GM21381 (cell line): ENCODE results near the gene CD70.
"Not testable (repeated sequence)": the region's sequence is repeated elsewhere in the genome, so short reads cannot be mapped to it uniquely, and the experiment has no call there.

Experiments used
- ATAC-seq: cut with Tn5 transposase; IDR thresholded peaks from one replicate; pipeline ENCODE4 v1.9.1; 2021; ENCODE audit warnings: mild to moderate bottlenecking, moderate library complexity; ENCODE audit not compliant: unreplicated experiment

CD70 gene

DNA sequence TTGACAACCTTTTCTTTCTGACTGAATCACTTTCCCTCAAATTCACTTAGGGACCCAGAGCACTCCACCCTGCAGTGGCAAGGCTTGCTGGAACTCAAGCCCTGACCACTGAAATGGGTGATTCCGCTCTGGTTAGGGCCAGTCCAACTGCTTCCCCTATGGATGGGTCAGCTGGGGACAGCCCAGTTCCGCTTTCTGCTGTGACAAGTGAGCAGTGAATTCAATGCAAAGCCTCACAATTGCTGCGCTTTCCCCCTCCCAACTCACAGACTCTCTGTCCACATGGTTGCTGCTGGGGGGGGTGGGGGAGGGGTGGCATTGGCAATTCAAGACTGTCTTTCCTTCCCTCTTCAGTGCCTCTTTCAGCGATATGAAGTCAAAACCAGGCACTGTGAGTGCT, 18.7 kb downstream of the CD70 start:
- ATAC-seq, result no peak

DNA sequence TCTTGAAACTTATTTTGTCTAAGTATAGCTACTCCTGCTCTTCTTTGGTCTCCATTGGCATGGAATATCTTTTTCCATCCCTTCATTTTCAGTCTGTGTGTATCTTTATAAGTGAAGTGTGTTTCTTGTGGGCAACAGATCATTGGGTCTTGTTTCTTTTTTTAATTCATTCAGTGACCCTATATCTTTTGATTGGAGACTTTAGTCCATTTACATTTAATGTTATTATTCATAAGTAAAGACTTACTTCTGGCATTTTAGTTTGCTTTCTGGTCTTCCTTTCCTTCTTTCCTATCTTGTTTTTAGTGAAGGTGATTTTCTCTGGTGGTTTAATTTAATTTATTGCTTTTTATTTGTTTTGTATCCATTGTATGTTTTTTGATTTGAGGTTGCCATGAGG, 19.8 kb downstream of the CD70 start:
- ATAC-seq, result no peak

DNA sequence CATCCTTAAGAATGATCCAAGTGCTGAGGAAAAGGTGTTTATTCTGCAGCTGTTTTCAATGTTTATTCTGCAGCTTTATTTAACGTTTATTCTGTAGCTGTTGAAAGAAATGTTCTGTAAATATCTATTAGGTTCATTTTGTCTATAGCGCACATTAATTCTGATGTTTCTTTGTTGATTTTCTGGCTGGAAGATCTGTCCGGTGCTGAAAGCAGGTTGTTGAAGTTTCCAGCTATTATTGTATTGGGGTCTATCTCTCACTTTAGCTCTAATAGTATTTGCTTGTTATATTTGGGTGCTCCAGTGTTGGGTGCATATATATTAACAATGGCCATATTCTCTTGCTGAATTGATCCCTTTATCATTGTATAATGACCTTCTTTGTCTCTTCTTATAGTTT, 20.2 kb downstream of the CD70 start:
- no peak for ATAC-seq

DNA sequence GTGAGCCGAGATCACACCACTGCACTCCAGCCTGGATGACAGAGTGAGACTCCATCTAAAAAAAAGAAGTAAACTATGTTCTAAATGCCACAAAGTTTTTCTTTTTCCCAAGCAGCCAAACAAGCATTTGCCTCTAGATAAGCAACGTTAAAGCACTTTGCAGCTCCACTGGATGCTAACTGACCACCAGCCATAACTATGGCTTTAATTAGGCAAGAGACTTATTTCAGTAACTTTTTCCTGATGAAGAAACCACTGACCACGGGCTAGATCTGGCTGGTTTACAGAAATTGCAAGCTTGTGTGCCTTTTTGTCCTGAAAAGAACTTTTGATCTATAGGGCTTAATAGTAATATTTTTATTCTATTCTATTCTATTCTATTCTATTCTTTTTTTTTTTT, 22.1 kb downstream of the CD70 start:
- ATAC-seq, result no peak

DNA sequence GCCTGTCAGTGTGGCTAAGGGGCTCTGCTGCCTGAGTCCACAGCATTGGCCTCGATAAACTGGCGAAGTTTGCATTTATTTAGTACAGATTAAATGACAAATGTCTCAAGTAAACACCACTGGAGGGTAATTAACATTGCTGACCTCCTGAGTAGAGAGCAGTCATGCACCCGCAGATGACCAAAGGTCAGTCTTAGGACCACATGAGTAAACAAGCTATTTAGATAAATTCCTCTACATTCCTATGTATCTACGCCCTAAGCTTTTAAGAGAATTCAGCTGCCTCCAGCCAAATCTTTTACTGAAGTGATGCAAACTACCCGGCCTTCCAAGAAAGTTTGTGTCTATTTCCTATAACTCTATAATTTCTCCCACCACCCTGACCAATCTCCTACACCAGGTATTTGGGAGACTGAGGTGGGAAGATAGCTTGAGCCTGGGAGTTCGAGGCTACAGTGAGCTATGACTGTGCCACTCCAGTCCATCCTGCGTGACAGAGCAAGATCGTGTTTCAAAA, 22.9 kb downstream of the CD70 start:
- no peak for ATAC-seq

DNA sequence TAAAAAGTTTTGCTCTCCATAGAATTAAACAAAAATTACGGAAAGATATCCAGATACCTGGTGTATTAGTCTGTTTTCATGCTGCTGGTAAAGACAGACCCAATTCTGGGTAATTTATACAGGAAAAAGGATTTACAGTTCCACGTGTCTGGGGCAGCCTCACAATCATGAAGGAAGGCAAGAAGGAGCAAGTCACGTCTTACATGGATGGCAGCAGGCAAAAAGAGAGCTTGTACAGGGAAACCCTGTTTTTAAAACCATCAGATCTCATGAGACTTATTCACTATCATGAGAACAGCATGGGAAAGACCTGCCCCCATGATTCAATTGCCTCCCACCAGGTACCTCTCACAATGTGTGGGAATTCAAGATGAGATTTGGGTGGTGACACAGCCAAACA, 24.2 kb downstream of the CD70 start:
- ATAC-seq, result not testable (repeated sequence)

DNA sequence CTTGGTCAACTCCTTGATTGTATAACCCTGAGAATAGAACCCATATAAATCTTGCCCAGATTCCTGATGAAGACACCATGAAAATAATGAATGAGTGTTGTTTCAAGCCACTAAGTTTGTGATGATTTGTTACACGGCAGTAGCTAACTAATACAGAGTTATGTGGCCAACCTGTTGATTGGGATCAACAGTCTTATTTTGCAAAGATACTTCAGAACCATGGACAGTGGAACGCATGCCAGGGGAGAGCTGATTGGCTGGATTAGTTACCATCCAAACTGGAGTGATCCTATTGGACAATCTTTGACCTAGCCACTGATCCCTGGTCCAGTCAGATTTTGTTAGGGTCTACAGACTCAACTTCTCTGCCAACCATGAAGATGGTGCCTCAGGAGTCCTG, 26.6 kb downstream of the CD70 start:
- no peak for ATAC-seq

DNA sequence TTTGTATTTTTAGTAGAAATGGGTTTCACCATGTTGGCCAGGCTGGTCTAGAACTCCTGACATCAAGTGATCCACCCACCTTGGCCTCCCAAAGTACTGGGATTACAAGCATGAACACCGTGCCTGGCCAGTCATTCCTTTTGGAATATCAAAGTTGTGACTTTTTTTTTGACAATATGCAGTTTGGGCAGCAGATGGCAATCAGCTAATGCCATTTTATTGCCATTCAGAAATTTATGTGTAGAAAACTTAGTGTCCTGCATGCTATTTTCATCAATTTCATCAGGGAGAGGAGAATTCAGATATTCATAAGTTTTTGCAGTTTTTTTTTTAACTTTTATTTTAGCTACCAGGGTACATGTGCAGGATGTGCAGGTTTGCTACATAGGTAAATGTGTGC, 28.5 kb downstream of the CD70 start:
- ATAC-seq, result not testable (repeated sequence)

DNA sequence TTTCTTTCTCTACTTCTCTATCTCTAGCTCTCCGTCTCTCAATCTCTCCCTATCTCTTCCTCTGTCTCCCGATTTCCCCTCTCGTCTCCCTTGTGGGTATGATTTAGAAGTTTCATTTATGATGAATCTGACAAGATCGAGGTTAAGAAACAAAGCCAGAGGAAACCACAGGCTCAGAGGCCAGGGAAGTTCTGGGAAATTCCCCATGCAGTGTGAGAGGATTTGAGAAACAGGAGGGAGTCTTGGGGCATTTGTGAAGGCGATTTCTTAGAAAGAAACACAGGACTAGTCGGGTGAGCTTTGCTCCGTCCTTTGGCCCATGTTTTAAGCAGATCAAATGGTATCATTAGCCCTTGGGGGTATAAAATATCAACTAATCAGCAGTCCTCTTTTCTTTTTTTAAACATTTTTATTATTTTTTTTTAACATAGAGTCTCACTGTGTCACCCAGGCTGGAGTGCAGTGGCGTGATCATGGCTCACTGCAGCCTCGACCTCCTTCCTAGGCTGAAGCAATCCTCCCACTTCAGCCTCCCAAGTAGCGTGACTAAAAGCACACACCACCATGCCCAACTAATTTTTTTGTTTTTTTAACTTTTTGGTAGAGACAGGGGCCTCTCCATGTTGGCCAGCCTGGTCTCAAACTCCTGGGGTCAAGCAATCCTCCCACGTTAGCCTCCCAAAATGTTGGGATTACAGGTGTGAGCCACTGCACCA, 34.3 kb downstream of the CD70 start:
- ATAC-seq, result no peak

DNA sequence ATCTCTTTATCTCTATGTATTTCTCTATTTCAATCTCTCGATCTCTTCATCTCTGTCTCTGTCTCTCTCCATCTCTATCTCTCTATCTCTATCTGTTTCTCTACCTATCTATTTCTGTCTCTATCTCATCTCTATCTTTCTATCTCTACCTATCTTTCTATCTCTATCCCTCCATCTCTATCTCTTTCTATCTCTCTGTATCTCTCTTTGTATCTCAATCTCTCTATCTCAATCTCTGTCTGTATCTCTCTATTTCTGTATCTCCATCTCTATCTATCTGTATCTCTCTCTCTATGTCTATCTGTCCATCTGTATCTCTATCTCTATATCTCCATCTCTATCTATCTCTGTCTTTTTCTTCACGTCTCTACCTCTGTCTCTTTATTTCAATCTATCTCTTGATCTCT, 34.9 kb downstream of the CD70 start:
- ATAC-seq, result no peak

DNA sequence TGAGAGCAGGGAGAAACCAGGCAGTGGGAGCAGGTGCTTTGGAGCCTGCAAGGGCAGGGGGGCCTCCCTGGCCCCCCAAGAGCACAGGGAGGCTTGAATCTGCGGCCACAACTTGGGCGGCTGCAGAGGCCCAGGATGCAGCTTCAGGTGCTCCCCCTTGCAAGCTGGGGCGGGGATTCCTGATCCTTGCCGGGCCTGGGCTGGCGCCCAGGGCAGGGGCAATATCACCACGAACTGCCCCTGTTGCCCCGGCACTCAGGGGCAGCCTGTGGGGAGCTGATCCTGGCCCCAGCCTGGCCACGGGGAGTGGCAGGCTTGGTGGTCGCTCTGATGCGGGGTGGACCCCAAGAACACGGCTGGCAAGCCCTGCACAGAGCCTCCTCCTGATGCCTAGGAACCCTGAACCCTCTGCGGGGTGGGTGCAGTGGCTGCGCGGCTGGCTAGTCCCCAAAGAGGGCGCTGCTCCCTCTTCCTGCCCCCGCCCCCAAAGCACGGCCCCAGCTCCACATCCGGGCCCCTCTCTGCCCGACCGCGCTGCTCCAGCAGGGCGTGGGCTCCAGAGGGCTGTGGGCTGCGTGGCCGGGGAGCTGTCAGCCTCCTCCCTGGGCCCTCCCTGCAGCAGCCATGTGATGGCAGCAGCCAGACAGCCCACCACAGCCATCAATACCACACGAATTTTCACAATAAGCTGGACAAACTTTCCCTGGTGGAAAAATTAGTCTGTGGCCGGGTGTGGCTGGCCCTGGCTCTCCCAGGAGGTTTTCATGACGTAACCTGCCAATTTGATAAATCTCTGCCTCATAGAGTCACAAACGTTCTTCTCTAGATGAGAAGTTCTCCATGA, 39.1 kb downstream of the CD70 start:
- ATAC-seq, result no peak

DNA sequence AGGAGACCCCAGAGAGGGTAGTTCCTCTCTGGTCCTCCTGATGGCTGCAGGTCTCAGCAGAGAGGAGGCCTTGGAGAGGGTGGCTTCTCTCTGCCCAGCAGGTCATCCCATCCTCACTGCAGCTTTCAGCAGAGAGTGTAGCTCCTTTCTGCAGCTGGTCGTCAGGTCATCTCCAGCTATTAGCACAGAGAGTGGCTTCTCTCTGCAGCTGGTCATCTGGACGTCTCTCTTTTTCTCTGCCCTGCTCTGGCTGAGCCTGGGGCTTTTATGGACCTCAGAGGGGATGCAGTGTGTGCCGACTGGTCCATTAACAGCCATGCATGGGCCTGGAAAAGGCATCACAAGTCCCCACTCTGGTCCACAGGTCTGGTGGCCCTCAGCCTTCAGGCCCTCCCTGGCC, 39.9 kb downstream of the CD70 start:
- no peak for ATAC-seq

DNA sequence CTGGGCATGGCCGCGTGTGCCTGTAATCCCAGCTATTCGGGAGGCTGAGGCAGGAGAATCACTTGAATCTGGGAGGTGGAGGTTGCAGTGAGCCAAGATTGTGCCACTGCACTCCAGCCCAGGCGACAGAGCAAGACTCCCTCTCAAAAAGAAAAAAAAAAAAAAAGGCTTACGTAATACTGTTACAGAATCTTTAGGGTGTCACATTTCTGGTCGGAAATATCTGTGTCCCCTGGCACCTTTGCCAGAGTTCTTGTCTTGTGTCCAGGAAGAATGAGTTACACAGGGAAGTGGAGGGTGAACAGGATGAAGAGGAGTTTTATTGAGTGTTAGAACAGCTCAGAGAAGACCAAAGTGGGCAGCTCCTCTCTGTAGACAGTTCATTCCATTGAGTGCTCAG, 40.3 kb downstream of the CD70 start:
- not testable (repeated sequence) for ATAC-seq

DNA sequence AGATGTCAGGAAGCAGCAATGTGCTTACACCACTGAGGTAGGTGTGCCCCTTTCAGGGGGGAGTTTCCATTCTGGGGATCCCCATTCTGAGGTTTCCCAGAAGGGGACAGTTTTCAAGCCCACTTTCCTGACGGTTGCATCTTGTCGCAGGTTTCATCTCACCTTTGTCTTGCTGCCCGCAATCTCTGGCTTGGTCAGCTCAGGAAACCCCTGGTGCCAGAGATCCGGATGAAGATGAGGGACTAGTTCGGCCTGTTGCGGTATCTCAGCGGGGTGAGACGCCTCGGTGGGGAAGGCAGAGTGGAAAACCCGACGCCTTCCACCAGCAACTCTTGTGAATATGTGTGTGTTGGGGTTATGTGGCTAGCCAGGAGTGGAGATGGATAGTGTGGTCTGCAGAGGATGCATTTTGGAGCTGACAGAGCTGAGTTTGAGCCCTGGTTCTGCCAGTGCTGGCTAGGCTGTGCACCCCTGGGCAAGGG, 47.0 kb downstream of the CD70 start:
- ATAC-seq, result peak; percentile 48

DNA sequence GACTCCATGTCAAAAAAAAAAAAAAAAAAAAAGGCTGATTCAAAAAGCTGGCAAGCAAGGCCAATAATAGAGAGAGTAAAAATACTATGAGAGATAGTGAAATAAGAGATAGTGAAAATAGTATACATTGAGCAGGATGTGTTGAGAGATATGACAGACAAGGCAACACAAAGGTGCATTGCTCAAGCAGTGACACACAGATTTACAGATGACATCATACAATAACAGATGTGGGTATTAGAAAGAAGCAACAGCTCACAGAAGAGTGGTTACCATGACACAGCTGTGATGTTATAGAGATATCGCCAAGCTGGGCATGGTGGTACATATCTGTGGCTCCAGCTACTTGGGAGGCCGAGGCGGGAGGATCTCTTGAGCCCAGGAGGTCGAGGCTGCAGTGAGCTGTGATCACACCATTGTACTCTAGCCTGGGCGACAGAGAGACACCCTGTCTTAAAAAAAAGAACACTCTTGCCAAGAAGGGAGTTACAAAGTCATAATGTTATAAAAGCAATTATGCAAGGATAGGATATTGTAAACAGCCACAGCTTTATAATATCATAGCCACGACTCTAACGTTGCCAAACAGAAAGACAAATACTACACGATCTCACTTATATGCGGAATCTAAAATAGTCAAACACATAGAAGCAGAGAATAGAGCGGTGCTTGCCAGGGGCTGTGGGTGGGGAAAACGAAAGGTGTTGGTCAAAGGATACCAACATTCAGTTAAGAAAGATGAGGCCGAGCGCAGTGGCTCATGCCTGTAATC, 49.8 kb downstream of the CD70 start:
- ATAC-seq, result no peak

DNA sequence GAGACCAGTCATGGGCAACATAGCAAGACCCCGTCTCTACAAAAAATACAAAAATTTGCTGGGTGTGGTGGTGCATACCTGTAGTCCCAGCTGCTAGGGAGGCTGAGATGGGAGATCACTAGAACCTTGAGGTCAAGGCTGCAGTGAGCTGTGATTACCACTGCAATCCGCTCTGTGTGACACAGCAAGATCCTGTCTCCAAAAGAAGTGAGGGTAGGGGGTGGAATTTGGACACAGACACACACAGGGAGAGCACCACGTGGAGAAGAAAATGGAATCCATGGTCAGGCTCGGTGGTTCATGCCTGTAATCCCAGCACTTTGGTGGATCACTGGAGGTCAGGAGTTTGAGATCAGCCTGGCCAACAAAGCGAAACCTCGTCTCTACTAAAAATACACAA, 51.4 kb downstream of the CD70 start:
- no peak for ATAC-seq
